Erythroblast (primary cell): ENCODE data around the gene PHACTR2.

Source experiments
- GATA1 ChIP-seq: IDR thresholded peaks from 2 replicates; pipeline ENCODE4 v1.6.1; 2011; ENCODE audit warnings: low read depth, mild to moderate bottlenecking, control low read depth, low read length, moderate library complexity
- POLR2A ChIP-seq: IDR thresholded peaks from 2 replicates; pipeline ENCODE4 v1.6.1; 2011; ENCODE audit warnings: mild to moderate bottlenecking, low read length

DNA sequence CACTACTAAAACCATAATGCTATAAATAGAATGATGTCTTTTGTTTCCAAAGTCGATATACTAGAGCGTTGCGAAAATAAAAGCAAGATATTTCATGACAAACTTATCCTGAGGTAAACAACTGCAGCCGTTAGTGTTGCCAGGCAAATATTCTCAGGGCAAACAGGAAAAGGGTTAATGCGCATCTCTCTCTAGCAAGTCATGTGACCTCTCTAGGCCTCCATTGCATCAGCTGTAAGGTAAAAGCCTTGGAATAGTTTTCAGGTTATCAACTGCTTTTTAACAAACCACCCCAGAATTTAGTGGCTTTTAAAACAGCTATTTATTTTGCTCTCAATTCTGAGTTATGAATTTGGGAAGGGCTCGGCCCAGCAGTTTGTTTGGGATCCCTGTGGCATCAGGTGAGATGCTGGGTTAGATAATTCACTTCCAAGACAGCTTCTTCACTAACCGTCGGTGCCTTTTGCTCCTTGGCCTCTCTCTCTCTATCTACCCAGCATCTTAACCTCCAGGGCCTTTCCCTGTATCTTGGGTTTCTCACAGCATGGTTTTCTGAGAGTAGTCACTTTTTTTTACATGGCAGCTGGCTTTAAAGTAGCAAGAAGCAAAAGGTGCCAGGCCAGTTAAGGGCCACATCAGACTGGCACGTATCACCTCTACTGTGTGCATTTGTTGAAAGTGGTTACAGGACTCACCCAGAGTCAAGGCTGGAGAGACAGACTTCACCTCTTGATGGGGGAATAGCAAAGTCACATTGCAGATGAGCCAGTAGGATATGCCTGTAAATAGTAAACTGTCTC is 126.2 kb downstream of the PHACTR2 start:
- no peak for TF ChIP-seq POLR2A
- no peak for TF ChIP-seq GATA1
